Measurements from ENCODE around the gene GAPDHS. TPM values are rescaled to one million over a fixed set of nuclear protein-coding genes. Genes with fewer than 3 reads are reported as not detected.

GAPDHS gene
- total RNA-seq, 1 donor = not detected

DNA sequence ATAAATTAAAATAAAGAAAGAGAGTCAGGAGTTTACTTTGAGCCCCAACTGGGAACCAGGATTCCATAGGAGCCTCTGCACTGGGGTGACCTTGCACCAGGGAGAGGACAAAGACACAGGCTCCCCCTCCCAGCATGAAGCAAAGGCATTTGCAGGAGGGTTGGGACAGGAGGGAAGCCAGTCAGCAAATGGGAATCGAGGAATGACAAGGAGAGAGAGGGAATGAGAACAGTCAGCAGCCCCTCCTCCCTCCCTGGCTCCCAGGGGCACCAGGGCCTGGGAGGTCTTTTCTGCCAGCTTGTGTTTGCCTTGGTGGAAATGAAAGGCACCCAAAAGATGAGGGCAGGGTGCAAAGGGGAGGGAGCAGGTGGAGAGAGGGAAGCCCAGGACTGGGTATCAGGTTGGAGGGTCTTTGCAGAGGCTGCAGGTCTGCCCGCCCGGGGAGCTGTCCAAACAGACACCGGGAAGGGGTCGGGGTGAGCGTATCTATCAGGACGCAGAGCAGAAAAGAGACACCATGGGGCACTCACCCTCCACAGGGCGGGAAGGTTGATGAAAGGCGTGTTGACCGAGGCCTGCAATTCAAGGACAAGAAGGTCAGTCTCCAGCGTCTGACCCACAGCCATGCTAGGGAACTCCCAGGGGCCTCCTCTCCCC lies 8.9 kb upstream of the GAPDHS start:
- no peak for DNase-seq (ENCODE audit: low read depth)
- TF ChIP-seq, protein P1, sequence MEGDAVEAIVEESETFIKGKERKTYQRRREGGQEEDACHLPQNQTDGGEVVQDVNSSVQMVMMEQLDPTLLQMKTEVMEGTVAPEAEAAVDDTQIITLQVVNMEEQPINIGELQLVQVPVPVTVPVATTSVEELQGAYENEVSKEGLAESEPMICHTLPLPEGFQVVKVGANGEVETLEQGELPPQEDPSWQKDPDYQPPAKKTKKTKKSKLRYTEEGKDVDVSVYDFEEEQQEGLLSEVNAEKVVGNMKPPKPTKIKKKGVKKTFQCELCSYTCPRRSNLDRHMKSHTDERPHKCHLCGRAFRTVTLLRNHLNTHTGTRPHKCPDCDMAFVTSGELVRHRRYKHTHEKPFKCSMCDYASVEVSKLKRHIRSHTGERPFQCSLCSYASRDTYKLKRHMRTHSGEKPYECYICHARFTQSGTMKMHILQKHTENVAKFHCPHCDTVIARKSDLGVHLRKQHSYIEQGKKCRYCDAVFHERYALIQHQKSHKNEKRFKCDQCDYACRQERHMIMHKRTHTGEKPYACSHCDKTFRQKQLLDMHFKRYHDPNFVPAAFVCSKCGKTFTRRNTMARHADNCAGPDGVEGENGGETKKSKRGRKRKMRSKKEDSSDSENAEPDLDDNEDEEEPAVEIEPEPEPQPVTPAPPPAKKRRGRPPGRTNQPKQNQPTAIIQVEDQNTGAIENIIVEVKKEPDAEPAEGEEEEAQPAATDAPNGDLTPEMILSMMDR (IDR thresholded peaks at IDR 0.05; ENCODE audit: insufficient read depth, low read depth, low read length) = no peak
- H3K4me3 ChIP-seq (ENCODE audit: low read depth, low read length) = no peak overlapping the region

DNA sequence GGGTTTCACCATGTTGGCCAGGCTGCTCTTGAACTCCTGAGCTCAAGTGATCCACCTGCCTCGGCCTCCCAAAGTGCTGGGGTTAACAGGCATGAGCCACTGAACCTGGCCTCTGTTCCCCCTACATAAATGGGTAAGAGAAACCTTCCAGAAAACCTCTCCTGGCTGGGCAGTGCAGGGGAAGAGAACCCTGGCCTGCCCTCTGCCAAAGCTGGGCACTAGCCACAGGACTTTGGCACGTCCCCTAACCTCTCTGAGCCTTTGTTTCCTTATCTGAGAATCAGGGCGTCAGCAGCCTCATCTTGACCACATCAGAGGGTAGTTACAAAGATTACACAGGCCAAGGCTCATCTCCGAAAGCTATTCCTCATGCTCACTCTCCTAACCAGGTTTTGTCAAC lies 7.4 kb upstream of the GAPDHS start:
- no peak for DNase-seq (ENCODE audit: low read depth)
- H3K4me3 ChIP-seq (ENCODE audit: low read depth, low read length) = no peak overlapping the region
- TF ChIP-seq, protein P1 (IDR thresholded peaks at IDR 0.05; ENCODE audit: insufficient read depth, low read depth, low read length) = no peak

DNA sequence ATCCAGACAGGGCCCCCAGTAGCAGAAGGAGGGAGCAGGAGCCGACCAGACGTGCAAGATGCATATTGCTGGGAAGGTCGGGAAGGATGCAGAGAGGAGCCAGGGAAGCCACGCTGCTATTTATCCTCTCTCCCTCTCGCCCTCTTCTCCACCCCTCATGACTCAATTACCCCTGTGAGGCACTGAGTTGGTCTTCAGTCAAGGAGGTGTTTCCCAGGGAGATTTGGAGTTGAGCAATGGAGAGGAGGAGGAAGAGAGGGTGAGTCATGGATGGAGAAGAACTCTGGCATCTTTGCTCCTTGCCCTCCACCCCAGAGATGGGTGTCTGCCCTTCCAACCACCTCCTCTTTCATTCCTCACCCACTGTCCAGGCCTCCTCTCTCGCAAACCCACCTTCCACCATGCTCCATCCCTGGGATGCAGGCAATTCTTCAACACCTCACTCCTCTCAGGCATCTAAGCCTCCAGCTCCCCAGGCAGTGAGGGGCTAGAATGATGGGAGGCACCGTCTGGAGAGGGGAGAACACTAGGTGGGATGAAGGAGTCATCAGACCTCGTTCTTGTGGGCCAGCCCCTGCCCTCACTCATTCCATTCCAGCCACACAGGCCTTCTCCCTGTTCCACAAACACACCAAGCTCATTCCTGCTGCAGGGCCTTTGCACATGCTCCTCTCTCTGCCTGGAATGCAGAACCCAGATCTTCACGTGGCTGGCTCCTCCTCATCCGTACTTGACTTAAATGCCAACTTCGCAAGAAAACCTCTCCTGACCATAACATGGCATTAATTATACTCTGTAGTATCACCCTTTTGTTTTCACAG lies 4.8 kb upstream of the GAPDHS start, which contains the start of gene SBSN:
Gene SBSN (minus strand): TSS at position 94 of the 821 bp plus-strand sequence. CDS start 30 bp downstream, at position 64.
- peak; percentile 42 for DNase-seq (ENCODE audit: low read depth)
- TF ChIP-seq, protein P1 (IDR thresholded peaks at IDR 0.05; ENCODE audit: insufficient read depth, low read depth, low read length) = no peak
- no peak within 1 kb of the TSS for H3K4me3 ChIP-seq (ENCODE audit: low read depth, low read length)

DNA sequence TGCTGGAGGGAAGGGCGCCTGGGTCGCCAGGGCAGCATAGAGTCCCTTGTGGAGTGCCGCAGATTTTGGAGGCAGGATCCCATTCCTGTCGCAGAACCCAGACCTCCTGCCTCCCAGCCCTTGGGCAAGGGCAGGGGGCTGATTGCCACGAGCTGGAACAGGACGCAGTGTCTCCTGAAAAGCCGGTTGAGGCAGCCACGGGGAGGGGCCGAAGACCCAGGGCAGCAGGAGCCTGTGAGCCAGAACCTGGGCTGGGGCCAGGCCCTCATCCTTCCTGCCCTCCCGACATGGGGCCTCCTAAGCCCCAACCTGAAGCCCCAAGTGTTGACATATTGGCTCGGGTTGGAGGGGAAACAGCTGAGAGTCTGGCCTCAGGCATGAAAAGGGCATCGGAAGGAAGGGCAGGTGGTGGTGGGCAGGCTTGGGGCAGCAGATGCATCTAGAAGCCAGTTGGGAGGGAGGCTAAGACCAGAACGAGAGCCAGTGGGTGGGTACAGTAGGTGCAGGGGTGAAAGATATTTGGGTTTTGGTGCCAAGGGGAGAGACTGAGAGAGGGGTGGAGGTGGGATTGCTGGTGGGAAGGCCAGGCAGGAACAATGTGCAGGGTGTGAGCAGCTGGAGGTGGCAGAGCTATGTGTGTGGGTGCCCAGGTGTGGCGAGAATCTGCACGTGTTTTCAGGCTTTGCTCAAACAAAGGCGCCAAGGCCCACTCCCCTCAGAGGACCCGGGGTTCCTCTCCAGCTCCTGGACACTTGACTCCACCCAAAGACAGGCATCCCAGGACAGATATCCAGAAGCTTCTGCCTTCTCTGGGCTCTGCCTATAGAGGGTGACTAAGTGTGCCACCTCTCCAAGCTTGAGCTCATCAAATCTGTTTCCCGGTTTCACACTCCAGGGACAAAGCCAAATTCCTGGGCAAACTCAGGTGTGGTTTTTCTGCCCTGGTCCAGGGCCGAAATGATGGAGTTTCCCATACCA lies 3.7 kb upstream of the GAPDHS start:
- no peak for DNase-seq (ENCODE audit: low read depth)
- no peak overlapping the region for H3K4me3 ChIP-seq (ENCODE audit: low read depth, low read length)
- TF ChIP-seq, protein P1 (IDR thresholded peaks at IDR 0.05; ENCODE audit: insufficient read depth, low read depth, low read length) = no peak

DNA sequence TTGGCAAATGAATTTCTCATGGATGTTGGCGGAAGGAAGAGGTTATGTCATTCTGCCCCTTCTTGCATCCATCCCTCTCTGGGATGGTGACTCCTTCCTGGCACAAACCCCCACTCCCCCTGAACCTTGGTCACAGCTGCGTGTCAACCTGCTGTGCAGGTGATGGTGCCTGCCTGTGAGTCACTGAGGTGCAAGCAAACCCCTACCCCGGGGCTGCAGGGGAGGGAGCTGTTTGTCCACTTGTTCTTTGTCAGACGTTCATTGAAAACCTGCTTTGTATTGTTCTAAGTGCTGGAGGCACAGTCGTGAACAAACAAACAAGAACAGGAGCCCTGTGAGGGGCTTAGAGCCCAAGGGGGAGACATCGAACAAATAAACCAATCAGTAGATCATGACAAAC lies 2.0 kb upstream of the GAPDHS start:
- no peak overlapping the region for H3K4me3 ChIP-seq (ENCODE audit: low read depth, low read length)
- TF ChIP-seq, protein P1 (IDR thresholded peaks at IDR 0.05; ENCODE audit: insufficient read depth, low read depth, low read length) = no peak

DNA sequence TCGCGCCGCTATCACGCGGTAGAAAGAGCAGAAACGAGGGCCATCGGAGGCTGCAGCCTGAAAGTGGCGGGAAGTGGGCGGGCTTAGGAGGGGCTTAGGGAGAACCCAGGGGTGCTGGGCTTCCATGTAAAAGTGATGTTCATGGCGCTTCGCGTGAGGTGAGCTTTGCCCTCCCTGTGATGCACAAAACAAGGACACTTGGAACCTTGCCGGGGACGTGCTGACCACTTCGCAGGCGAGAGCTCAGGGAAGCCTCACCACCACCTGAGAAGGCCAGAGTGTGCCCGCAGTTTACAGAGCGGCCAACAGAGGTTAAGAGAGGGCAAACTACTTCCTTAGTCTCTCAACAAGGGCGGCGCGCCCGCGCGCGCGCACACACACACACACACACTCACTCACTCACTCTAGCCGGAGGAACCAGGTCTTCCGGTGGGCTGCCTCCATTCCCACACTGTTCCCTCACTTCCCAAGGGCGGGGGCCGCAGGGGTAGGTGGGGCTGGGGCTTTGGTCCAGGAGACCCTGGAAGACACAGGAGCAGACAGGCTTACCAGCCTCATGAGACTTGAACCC lies 651 bp downstream of the GAPDHS start:
- H3K4me3 ChIP-seq (ENCODE audit: low read depth, low read length) = no peak overlapping the region
- TF ChIP-seq, protein P1 (IDR thresholded peaks at IDR 0.05; ENCODE audit: insufficient read depth, low read depth, low read length) = no peak
- no peak for DNase-seq (ENCODE audit: low read depth)

More for the DNA sequence above, 2.0 kb upstream of the GAPDHS start:
- no peak for DNase-seq (ENCODE audit: low read depth)
